H9 (cell line): ENCODE measurements around the gene LCE3D. TPM values are rescaled to one million over a fixed set of nuclear protein-coding genes. Genes with fewer than 3 reads are reported as not detected.

Source experiments
- DNase-seq: peaks from one replicate; pipeline ENCODE4 v3.0.0-alpha.2; 2017
- H2AFZ ChIP-seq: one replicate; pipeline ENCODE4 v1.6.1; 2013; ENCODE audit warnings: mild to moderate bottlenecking, low read length, control low read depth, moderate library complexity
- H2AK5ac ChIP-seq: 2 replicates; pipeline ENCODE4 v1.6.1; 2013; ENCODE audit warnings: low read length, control low read depth, mixed read lengths; ENCODE audit not compliant: insufficient read length
- H2BK120ac ChIP-seq: one replicate; pipeline ENCODE4 v1.6.1; 2013; ENCODE audit warnings: low read depth, mild to moderate bottlenecking, low read length, control low read depth, inconsistent platforms; ENCODE audit not compliant: poor library complexity, severe bottlenecking
- H2BK12ac ChIP-seq: 2 replicates; pipeline ENCODE4 v1.6.1; 2013; ENCODE audit warnings: low read length, control low read depth, mixed read lengths, low read depth; ENCODE audit not compliant: insufficient read length
- H2BK15ac ChIP-seq: 2 replicates; pipeline ENCODE4 v1.6.1; 2013; ENCODE audit warnings: low read depth, low read length, control low read depth
- H2BK20ac ChIP-seq: one replicate; pipeline ENCODE4 v1.6.1; 2013; ENCODE audit warnings: low read depth, mild to moderate bottlenecking, low read length, control low read depth, inconsistent platforms; ENCODE audit not compliant: poor library complexity, severe bottlenecking
- H2BK5ac ChIP-seq: 2 replicates; pipeline ENCODE4 v1.6.1; 2013; ENCODE audit warnings: low read length, control low read depth, mixed read lengths; ENCODE audit not compliant: insufficient read length
- H3K14ac ChIP-seq: 2 replicates; pipeline ENCODE4 v1.6.1; 2013; ENCODE audit warnings: low read length, control low read depth; ENCODE audit not compliant: insufficient read depth
- H3K18ac ChIP-seq: 2 replicates; pipeline ENCODE4 v1.6.1; 2013; ENCODE audit warnings: low read depth, mild to moderate bottlenecking, mixed read lengths, low read length, control low read depth; ENCODE audit not compliant: insufficient read length
- H3K23ac ChIP-seq: 2 replicates; pipeline ENCODE4 v1.6.1; 2013; ENCODE audit warnings: low read length, control low read depth, mixed read lengths, low read depth; ENCODE audit not compliant: insufficient read length
- H3K23me2 ChIP-seq: 2 replicates; pipeline ENCODE4 v1.6.1; 2013; ENCODE audit warnings: low read depth, mild to moderate bottlenecking, mixed read lengths, low read length, control low read depth; ENCODE audit not compliant: insufficient read length, poor library complexity, severe bottlenecking
- H3K27ac ChIP-seq: 2 replicates; pipeline ENCODE4 v1.5.1; 2013; ENCODE audit warnings: low read length, control low read depth, mixed read lengths, low read depth; ENCODE audit not compliant: insufficient read length
- H3K27me3 ChIP-seq: 2 replicates; pipeline ENCODE4 v1.6.1; 2013; ENCODE audit warnings: low read length, control low read depth, inconsistent platforms; ENCODE audit not compliant: insufficient read depth
- H3K4ac ChIP-seq: 2 replicates; pipeline ENCODE4 v1.6.1; 2013; ENCODE audit warnings: low read depth, mild to moderate bottlenecking, control low read depth, inconsistent platforms, low read length, moderate library complexity
- H3K4me1 ChIP-seq: 2 replicates; pipeline ENCODE4 v1.6.1; 2013; ENCODE audit warnings: low read length, control low read depth, inconsistent platforms; ENCODE audit not compliant: insufficient read depth
- H3K4me2 ChIP-seq: 2 replicates; pipeline ENCODE4 v1.6.1; 2013; ENCODE audit warnings: low read length, control low read depth, mixed read lengths; ENCODE audit not compliant: insufficient read length, insufficient read depth
- H3K56ac ChIP-seq: 2 replicates; pipeline ENCODE4 v1.6.1; 2013; ENCODE audit warnings: low read depth, mild to moderate bottlenecking, mixed read lengths, low read length, control low read depth; ENCODE audit not compliant: insufficient read length
- H3K79me1 ChIP-seq: 2 replicates; pipeline ENCODE4 v1.6.1; 2013; ENCODE audit warnings: low read depth, mild to moderate bottlenecking, moderate library complexity, low read length, control low read depth, inconsistent platforms; ENCODE audit not compliant: insufficient read depth, poor library complexity, severe bottlenecking
- H3K79me2 ChIP-seq: 2 replicates; pipeline ENCODE4 v1.6.1; 2013; ENCODE audit warnings: low read length, control low read depth, inconsistent platforms; ENCODE audit not compliant: insufficient read depth
- H3K9ac ChIP-seq: 2 replicates; pipeline ENCODE4 v1.6.1; 2013; ENCODE audit warnings: low read length, control low read depth, mixed read lengths; ENCODE audit not compliant: insufficient read length; ENCODE audit errors: extremely low read depth
- H3K9me3 ChIP-seq: one replicate; pipeline ENCODE4 v1.6.1; 2013; ENCODE audit warnings: low read depth, low read length, inconsistent platforms; ENCODE audit not compliant: control insufficient read depth
- H3T11ph ChIP-seq: one replicate; pipeline ENCODE4 v1.6.1; 2013; ENCODE audit warnings: mild to moderate bottlenecking, low read length, control low read depth, inconsistent platforms
- H4K20me1 ChIP-seq: one replicate; pipeline ENCODE4 v1.6.1; 2013; ENCODE audit not compliant: control insufficient read depth, insufficient read length, insufficient read depth
- H4K5ac ChIP-seq: 2 replicates; pipeline ENCODE4 v1.6.1; 2013; ENCODE audit warnings: low read depth, mild to moderate bottlenecking, mixed read lengths, low read length, control low read depth; ENCODE audit not compliant: insufficient read length
- H4K8ac ChIP-seq: replicated peaks from 2 replicates; pipeline ENCODE4 v1.6.1; 2013; ENCODE audit warnings: low read length, control low read depth, mixed read lengths, low read depth; ENCODE audit not compliant: insufficient read length
- H4K91ac ChIP-seq: 2 replicates; pipeline ENCODE4 v1.6.1; 2013; ENCODE audit warnings: low read depth, mild to moderate bottlenecking, moderate library complexity, mixed read lengths, low read length, control low read depth; ENCODE audit not compliant: insufficient read length
- H3K27ac Mint-ChIP-seq, 3 experiments: 2 replicates in 2 of 3; 3 replicates in 1 of 3; pipeline ENCODE4 v1.8.0; 2020 to 2021; ENCODE audit warnings: mixed read lengths in 3 of 3, mild to moderate bottlenecking in 1 of 3, moderate library complexity in 1 of 3
- H3K27me3 Mint-ChIP-seq: 2 replicates; pipeline ENCODE4 v1.8.0; 2021; ENCODE audit warnings: low read depth, mild to moderate bottlenecking, moderate library complexity, mixed read lengths
- H3K36me3 Mint-ChIP-seq, 3 experiments: 2 replicates in 2 of 3; 3 replicates in 1 of 3; pipeline ENCODE4 v1.8.0; 2020 to 2021; ENCODE audit warnings: low read depth in 3 of 3, mixed read lengths in 3 of 3; ENCODE audit not compliant: insufficient read depth in 1 of 3
- H3K4me1 Mint-ChIP-seq, 2 experiments: 2 replicates each; pipeline ENCODE4 v1.8.0; 2020; ENCODE audit warnings: mixed read lengths in 2 of 2
- H3K4me3 Mint-ChIP-seq, 2 experiments: 2 replicates in 1 of 2; 3 replicates in 1 of 2; pipeline ENCODE4 v1.8.0; 2020 to 2021; ENCODE audit warnings: mild to moderate bottlenecking in 2 of 2, mixed read lengths in 2 of 2, moderate library complexity in 1 of 2
- H3K9me3 Mint-ChIP-seq, 2 experiments: 2 replicates in 1 of 2; 3 replicates in 1 of 2; pipeline ENCODE4 v1.8.0; 2020; ENCODE audit warnings: mild to moderate bottlenecking in 2 of 2, mixed read lengths in 2 of 2, moderate library complexity in 1 of 2
- CTCF ChIP-seq: fragments of 200-600 bp; sonication (generic); conservative IDR thresholded peaks from 3 replicates; pipeline ENCODE4 v1.8.0; 2021; ENCODE audit warnings: antibody characterized with exemption, mild to moderate bottlenecking
- WGBS: extraction: QIAGEN DNeasy Blood & Tissue Kit; methylation state at CpG from one replicate; pipeline ENCODE4 v1.1.7; 2013; ENCODE audit warnings: missing lambda C conversion rate, low lambda C conversion rate, mixed read lengths; ENCODE audit not compliant: insufficient read length; ENCODE audit errors: extremely low coverage; 5-methylcytosine and 5-hydroxymethylcytosine counted together
- total RNA-seq: library from RNA; stranded (reverse); gene quantifications from 2 replicates; pipeline ENCODE4 v1.2.1, GENCODE V29; 2021

The LCE3D gene
- total RNA-seq, 1 experiment from 2014 or later = not detected

- no peak overlapping the region for H3T11ph ChIP-seq
- no peaks in the 10 kb centered on the region for H3K27me3 ChIP-seq
- H3K4me2 ChIP-seq = no peak overlapping the region
- no peak overlapping the region for H3K27ac ChIP-seq
- Mint-ChIP-seq H3K4me1 (no peaks in the 10 kb centered on the region), H3K36me3 (peaks cover 3 to 33% (median 16%) of the 10 kb centered on the region in 3 experiments; a peak in 5 of 7 replicates), H3K4me3 (no peak overlapping the region), H3K9me3 (peaks cover 90 to 91% of the 10 kb centered on the region in 2 experiments), H3K27me3 (peaks cover 3% of the 10 kb centered on the region), H3K27ac (no peak overlapping the region)
- no peaks in the 10 kb centered on the region for H3K79me1 ChIP-seq
- no peak overlapping the region for H2AFZ ChIP-seq
- no peak overlapping the region for H2BK5ac ChIP-seq
- no peak overlapping the region for H4K8ac ChIP-seq
- no peak overlapping the region for H3K56ac ChIP-seq
- no peaks in the 10 kb centered on the region for H3K23me2 ChIP-seq
- no peak overlapping the region for H4K91ac ChIP-seq
- no peak overlapping the region for H2BK20ac ChIP-seq
- no peak overlapping the region for H3K9ac ChIP-seq
- no peaks in the 10 kb centered on the region for H4K20me1 ChIP-seq
- no peak overlapping the region for H2BK15ac ChIP-seq
- TF ChIP-seq CTCF = no peak
- H3K4ac ChIP-seq = no peak overlapping the region
- no peak overlapping the region for H3K14ac ChIP-seq
- no peaks in the 10 kb centered on the region for H3K4me1 ChIP-seq
- no peak overlapping the region for H2AK5ac ChIP-seq
- H2BK12ac ChIP-seq = no peak overlapping the region
- H3K79me2 ChIP-seq = no peaks in the 10 kb centered on the region
- H3K9me3 ChIP-seq = peaks cover 85% of the 10 kb centered on the region
- no peak overlapping the region for H2BK120ac ChIP-seq
- WGBS = no CpG with 5 or more reads among the region's 4 CpGs
- no peak overlapping the region for H4K5ac ChIP-seq
- no peak for DNase-seq
- H3K18ac ChIP-seq = no peak overlapping the region
- no peak overlapping the region for H3K23ac ChIP-seq
These were observed 36.5 kb downstream of the LCE3D start for GRCh38 chr1:152543820-152544219.
